ENCODE measurements around the gene CHST11.

CHST11 gene

GRCh38 chr12:104681012-104681690 lies 224.4 kb downstream of the CHST11 start:
- Histone ChIP-seq H3K4me3 (ENCODE audit: low read length in 2 of 2) (no peak overlapping the region), H3K9me3 (ENCODE audit: control insufficient read depth in 2 of 2, low read length in 2 of 2) (no peaks in the 10 kb centered on the region), H3K27me3 (ENCODE audit: control insufficient read depth in 1 of 2, insufficient read depth in 2 of 2, low read length in 2 of 2) (no peaks in the 10 kb centered on the region), H3K9ac (ENCODE audit: low read length in 2 of 2) (no peak overlapping the region), H3K27ac (ENCODE audit: low read length) (no peak overlapping the region), H3K36me3 (ENCODE audit: control insufficient read depth in 2 of 2, insufficient read depth in 2 of 2, low read length in 2 of 2) (no peaks in the 10 kb centered on the region), H3K4me1 (ENCODE audit: control insufficient read depth, insufficient read depth, low read length) (peaks cover 16% of the 10 kb centered on the region)

GRCh38 chr12:104682790-104683279 lies 226.1 kb downstream of the CHST11 start:
- no peaks in the 10 kb centered on the region for H3K36me3 ChIP-seq (ENCODE audit: control insufficient read depth in 2 of 2, insufficient read depth in 2 of 2, low read length in 2 of 2)
- no peak overlapping the region for H3K27ac ChIP-seq (ENCODE audit: low read length)
- no peak overlapping the region for H3K4me3 ChIP-seq (ENCODE audit: low read length in 2 of 2)
- no peaks in the 10 kb centered on the region for H3K9me3 ChIP-seq (ENCODE audit: control insufficient read depth in 2 of 2, low read length in 2 of 2)
- peaks cover 14% of the 10 kb centered on the region for H3K4me1 ChIP-seq (ENCODE audit: control insufficient read depth, insufficient read depth, low read length)
- no peak overlapping the region for H3K9ac ChIP-seq (ENCODE audit: low read length in 2 of 2)
- no peaks in the 10 kb centered on the region for H3K27me3 ChIP-seq (ENCODE audit: control insufficient read depth in 1 of 2, insufficient read depth in 2 of 2, low read length in 2 of 2)

DNA sequence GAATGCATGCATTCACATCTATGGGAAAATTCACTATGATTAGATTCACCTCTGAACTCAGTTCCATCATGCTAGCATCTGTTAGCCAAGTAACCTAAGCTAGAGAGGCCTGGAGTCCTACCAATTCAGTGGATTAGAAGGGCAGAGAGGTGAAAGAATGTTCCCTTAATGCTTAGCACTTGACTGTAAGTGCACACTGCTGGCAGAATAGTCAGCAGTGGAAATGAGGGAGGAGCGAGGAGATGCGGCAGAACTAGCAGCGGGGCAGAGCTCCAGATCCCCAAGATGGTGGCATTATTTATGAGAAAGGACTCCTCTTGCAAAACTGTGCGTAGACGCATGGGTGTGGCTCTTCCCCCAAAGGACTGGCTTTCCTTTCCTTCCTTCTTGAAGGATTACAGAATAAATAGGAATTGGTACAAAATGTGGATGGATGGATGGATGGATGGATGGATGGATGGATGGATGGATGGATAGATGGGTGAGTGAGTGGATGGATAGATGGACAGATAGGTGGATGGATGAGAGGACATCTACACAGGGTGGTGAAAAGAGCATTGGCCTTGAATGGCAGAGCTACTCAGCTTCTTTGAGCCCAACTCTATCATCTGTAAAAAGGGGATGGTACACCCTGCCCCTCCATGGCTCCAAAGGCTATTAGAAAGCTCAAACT lies 227.2 kb downstream of the CHST11 start:
- peaks cover 14% of the 10 kb centered on the region for H3K4me1 ChIP-seq (ENCODE audit: control insufficient read depth, insufficient read depth, low read length)
- no peak overlapping the region for H3K9ac ChIP-seq (ENCODE audit: low read length in 2 of 2)
- H3K27ac ChIP-seq (ENCODE audit: low read length): no peak overlapping the region

DNA sequence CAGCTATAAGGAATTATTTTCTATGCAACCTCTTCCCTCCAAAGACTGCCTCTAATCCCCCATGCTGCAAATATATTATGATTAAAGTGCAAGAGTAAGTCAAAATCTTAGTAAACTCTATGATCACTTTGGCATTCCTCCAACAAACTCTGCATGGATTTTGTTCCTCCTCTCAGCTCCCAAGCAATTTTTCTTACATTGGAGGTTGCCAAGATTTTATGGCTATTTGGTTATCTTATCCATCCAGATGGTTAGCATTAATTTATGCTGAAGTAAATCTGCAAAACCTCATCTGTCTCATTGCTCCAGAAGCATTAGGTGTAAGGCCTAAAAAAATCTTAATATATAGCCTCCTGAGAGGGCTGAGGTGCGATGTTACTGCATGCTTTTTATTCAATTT lies 228.1 kb downstream of the CHST11 start:
- Histone ChIP-seq H3K36me3 (ENCODE audit: control insufficient read depth in 2 of 2, insufficient read depth in 2 of 2, low read length in 2 of 2) (no peaks in the 10 kb centered on the region), H3K9ac (ENCODE audit: low read length in 2 of 2) (no peak overlapping the region), H3K4me1 (ENCODE audit: control insufficient read depth, insufficient read depth, low read length) (peaks cover 14% of the 10 kb centered on the region), H3K27ac (ENCODE audit: low read length) (no peak overlapping the region), H3K27me3 (ENCODE audit: control insufficient read depth in 1 of 2, insufficient read depth in 2 of 2, low read length in 2 of 2) (no peaks in the 10 kb centered on the region), H3K4me3 (ENCODE audit: low read length in 2 of 2) (no peak overlapping the region), H3K9me3 (ENCODE audit: control insufficient read depth in 2 of 2, low read length in 2 of 2) (no peaks in the 10 kb centered on the region)

More for the DNA sequence above, 227.2 kb downstream of the CHST11 start:
- Histone ChIP-seq H3K9me3 (ENCODE audit: control insufficient read depth in 2 of 2, low read length in 2 of 2) (no peaks in the 10 kb centered on the region), H3K4me3 (ENCODE audit: low read length in 2 of 2) (no peak overlapping the region), H3K36me3 (ENCODE audit: control insufficient read depth in 2 of 2, insufficient read depth in 2 of 2, low read length in 2 of 2) (no peaks in the 10 kb centered on the region), H3K27me3 (ENCODE audit: control insufficient read depth in 1 of 2, insufficient read depth in 2 of 2, low read length in 2 of 2) (no peaks in the 10 kb centered on the region)

DNA sequence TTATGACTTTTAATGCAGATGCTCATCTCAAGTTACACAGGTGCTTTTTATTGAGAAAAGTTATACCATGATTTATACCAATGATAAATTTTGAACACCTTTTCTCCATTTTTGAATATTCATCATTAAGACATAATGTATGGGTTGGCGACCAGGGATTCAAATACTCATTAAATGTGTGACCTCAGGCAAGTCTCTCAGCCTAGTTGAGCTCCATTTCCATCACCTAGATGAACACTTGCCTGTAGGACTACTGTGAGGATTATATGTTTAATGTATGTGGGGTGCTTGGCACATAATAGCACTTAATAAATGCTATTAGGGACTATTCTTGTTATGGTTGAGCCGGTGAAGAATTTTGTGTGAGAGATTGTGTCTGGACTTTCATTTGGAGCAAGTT lies 228.6 kb downstream of the CHST11 start:
- Histone ChIP-seq H3K27me3 (ENCODE audit: control insufficient read depth in 1 of 2, insufficient read depth in 2 of 2, low read length in 2 of 2) (no peaks in the 10 kb centered on the region), H3K9me3 (ENCODE audit: control insufficient read depth in 2 of 2, low read length in 2 of 2) (no peaks in the 10 kb centered on the region), H3K4me1 (ENCODE audit: control insufficient read depth, insufficient read depth, low read length) (peaks cover 14% of the 10 kb centered on the region), H3K27ac (ENCODE audit: low read length) (no peak overlapping the region), H3K4me3 (ENCODE audit: low read length in 2 of 2) (no peak overlapping the region), H3K36me3 (ENCODE audit: control insufficient read depth in 2 of 2, insufficient read depth in 2 of 2, low read length in 2 of 2) (no peaks in the 10 kb centered on the region), H3K9ac (ENCODE audit: low read length in 2 of 2) (no peak overlapping the region)

GRCh38 chr12:104686196-104686595 lies 229.4 kb downstream of the CHST11 start:
- no peak overlapping the region for H3K9ac ChIP-seq (ENCODE audit: low read length in 2 of 2)
- no peaks in the 10 kb centered on the region for H3K36me3 ChIP-seq (ENCODE audit: control insufficient read depth in 2 of 2, insufficient read depth in 2 of 2, low read length in 2 of 2)
- H3K4me3 ChIP-seq (ENCODE audit: low read length in 2 of 2): no peak overlapping the region
- no peaks in the 10 kb centered on the region for H3K27me3 ChIP-seq (ENCODE audit: control insufficient read depth in 1 of 2, insufficient read depth in 2 of 2, low read length in 2 of 2)
- no peak overlapping the region for H3K27ac ChIP-seq (ENCODE audit: low read length)
- H3K9me3 ChIP-seq (ENCODE audit: control insufficient read depth in 2 of 2, low read length in 2 of 2): no peaks in the 10 kb centered on the region
- peaks cover 14% of the 10 kb centered on the region for H3K4me1 ChIP-seq (ENCODE audit: control insufficient read depth, insufficient read depth, low read length)

DNA sequence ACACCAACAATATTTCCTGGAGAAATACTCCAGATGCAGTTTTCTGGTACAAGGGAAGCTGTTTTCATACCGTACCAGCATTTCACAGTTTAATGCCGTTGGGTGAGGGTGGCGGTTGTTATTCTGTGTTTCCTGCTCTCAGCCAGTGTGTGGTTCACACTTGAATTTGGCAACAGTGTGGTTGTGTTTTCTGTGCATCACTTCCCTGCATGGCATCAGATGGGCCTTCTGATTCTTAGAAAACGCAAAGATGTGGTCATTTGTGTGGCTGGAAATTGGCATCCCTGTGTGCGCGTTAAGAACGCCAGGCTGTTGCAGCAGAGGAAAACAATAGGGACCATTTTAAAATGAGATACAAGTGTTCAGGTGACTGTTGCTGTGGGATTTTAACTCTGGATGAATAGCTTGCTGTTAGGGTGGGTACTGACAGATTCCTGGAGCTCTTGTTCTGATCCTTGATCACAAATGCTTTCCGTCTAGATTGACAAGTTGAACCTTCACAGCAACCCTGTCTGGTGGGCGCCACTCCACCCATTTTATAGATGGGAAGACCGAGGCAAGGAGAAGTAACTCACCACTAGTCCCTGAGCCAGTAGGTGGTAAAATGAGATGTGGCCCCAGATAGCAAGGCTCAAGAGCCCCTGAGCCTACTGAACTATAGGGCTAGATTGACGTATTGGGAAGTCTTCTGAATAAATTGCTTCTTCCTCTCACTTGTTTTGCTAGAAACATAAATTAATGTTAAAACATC lies 231.2 kb downstream of the CHST11 start:
- Histone ChIP-seq H3K9me3 (ENCODE audit: control insufficient read depth in 2 of 2, low read length in 2 of 2) (peaks cover 0 to 3% of the 10 kb centered on the region in 2 donors), H3K27me3 (ENCODE audit: control insufficient read depth in 1 of 2, insufficient read depth in 2 of 2, low read length in 2 of 2) (no peaks in the 10 kb centered on the region), H3K4me3 (ENCODE audit: low read length in 2 of 2) (no peak overlapping the region), H3K9ac (ENCODE audit: low read length in 2 of 2) (no peak overlapping the region), H3K4me1 (ENCODE audit: control insufficient read depth, insufficient read depth, low read length) (peaks cover 12% of the 10 kb centered on the region), H3K36me3 (ENCODE audit: control insufficient read depth in 2 of 2, insufficient read depth in 2 of 2, low read length in 2 of 2) (no peaks in the 10 kb centered on the region), H3K27ac (ENCODE audit: low read length) (no peak overlapping the region)

DNA sequence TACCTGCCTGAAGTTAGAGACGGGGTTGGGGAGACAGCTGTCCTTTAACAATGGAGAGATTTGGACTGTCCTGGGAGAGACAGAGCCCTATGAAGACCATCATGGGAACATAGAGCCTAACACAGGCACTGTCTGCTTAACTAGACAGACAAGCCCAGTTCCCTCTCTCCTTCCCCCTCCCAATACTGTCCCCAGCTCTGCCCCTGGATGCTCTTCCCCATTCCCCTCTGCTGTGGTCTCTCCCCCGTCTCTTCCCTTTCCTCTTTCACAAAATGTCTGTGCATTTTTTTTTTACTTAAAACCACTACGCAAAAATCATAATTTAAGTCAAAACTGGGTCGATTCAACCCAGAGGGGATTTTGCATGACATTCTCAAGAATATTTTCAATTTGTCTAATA lies 232.9 kb downstream of the CHST11 start:
- Histone ChIP-seq H3K9ac (ENCODE audit: low read length in 2 of 2) (no peak overlapping the region), H3K27me3 (ENCODE audit: control insufficient read depth in 1 of 2, insufficient read depth in 2 of 2, low read length in 2 of 2) (no peaks in the 10 kb centered on the region), H3K9me3 (ENCODE audit: control insufficient read depth in 2 of 2, low read length in 2 of 2) (peaks cover 0 to 3% of the 10 kb centered on the region in 2 donors), H3K4me3 (ENCODE audit: low read length in 2 of 2) (no peak overlapping the region), H3K27ac (ENCODE audit: low read length) (no peak overlapping the region), H3K36me3 (ENCODE audit: control insufficient read depth in 2 of 2, insufficient read depth in 2 of 2, low read length in 2 of 2) (no peaks in the 10 kb centered on the region), H3K4me1 (ENCODE audit: control insufficient read depth, insufficient read depth, low read length) (peaks cover 13% of the 10 kb centered on the region)

DNA sequence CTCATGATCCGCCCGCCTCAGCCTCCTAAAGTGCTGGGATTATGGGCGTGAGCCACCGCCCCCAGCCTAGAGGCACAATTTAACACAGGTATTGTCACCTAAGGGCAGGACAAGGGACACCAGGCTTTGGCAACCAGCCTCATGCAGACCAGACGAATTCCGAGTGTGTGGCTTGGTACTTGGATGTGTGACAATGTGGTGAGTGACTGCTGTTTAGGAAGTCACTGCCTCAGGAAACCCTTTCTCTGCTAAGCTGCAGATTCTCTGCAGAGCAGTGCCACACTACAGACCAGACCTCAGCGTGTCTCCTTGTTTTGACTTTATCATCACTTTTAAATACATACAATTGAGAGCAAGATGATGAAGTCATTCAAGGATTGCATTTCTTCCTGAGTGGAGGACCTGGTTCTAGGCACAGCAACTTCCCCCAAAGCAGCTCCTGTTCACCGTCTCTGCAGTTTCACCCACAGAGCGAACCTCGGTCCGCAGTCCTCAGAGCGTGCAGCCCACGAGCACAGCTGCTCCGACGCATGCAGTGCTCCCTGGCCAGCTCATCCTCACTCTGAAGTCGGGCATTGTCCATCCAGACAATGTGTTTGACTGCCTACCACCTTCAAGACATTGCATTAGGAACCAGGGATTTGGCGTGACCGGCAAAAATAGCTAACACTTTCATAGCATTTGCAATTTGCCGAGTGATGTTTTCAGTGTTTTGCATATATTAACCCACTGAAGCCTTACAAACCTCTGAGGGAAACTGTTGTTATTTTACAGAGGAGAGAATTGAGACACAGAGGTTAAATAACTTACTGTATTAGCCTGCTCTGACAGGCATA lies 235.2 kb downstream of the CHST11 start:
- Histone ChIP-seq H3K36me3 (ENCODE audit: control insufficient read depth in 2 of 2, insufficient read depth in 2 of 2, low read length in 2 of 2) (no peaks in the 10 kb centered on the region), H3K9ac (ENCODE audit: low read length in 2 of 2) (no peak overlapping the region), H3K9me3 (ENCODE audit: control insufficient read depth in 2 of 2, low read length in 2 of 2) (peaks cover 0 to 3% of the 10 kb centered on the region in 2 donors), H3K27ac (ENCODE audit: low read length) (no peak overlapping the region), H3K27me3 (ENCODE audit: control insufficient read depth in 1 of 2, insufficient read depth in 2 of 2, low read length in 2 of 2) (no peaks in the 10 kb centered on the region), H3K4me1 (ENCODE audit: control insufficient read depth, insufficient read depth, low read length) (peaks cover 18% of the 10 kb centered on the region), H3K4me3 (ENCODE audit: low read length in 2 of 2) (no peak overlapping the region)

DNA sequence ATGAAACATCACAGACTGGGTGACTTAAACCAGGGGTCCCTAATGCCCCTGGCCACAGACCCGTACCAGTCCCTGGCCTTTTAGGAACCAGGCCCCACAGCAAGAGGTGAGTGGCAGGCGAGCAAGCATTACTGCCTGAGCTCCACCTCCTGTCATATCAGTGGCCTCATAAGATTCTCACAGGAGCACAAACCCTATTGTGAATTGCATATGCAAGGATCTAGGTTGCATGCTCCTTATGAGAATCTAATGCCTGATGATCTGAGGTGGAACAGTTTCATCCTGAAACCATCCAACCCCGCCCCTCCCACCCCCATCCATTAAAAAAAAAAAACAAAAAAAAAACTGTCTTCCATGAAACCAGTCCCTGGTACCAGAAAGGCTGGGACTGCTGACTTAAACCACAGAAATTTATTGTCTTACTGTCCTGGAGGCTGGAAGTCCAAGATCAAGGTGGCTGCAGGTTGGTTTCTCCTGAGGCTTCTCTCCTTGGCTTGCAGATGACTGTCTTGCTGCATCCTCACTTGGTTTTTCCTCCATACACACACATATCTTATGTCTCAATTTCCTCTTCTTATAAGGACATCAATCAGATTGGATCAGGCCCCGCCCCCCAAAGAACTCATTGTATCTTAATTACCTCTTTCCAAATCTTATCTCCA lies 235.9 kb downstream of the CHST11 start:
- no peaks in the 10 kb centered on the region for H3K36me3 ChIP-seq (ENCODE audit: control insufficient read depth in 2 of 2, insufficient read depth in 2 of 2, low read length in 2 of 2)
- peaks cover 0 to 3% of the 10 kb centered on the region in 2 donors for H3K9me3 ChIP-seq (ENCODE audit: control insufficient read depth in 2 of 2, low read length in 2 of 2)
- H3K4me3 ChIP-seq (ENCODE audit: low read length in 2 of 2): no peak overlapping the region
- no peak overlapping the region for H3K9ac ChIP-seq (ENCODE audit: low read length in 2 of 2)
- H3K27ac ChIP-seq (ENCODE audit: low read length): no peak overlapping the region
- peaks cover 19% of the 10 kb centered on the region for H3K4me1 ChIP-seq (ENCODE audit: control insufficient read depth, insufficient read depth, low read length)
- H3K27me3 ChIP-seq (ENCODE audit: control insufficient read depth in 1 of 2, insufficient read depth in 2 of 2, low read length in 2 of 2): no peaks in the 10 kb centered on the region

All from stomach smooth muscle (tissue), 2 donors.